ENCODE data around the gene SALL1.

DNA sequence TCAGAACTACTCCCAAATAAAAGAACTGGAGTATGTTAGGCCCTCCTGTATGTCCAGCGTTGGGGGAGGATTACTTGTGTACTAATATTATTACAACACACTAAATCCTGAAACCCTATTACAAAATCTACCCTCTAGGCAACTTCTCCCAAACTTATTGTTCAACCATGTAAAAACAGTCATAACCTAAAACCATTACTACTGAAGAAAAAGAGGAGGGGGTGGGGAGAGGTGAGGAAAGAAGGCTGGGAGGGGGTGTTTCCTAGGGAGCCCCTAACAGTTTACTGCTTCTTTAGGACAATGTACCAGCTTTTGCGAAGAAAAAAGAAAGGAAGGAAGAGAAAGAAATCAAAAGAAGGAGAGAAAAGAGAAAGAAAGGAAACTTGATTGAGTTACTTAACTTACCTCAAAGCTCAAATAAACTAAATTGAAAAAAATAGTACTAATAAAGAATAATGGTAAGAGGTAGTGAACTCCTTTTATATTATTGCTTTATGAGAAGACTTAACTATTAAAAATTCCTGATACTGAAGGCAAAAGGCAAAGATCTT lies 2.3 kb downstream of the SALL1 start:
- no peak for TF ChIP-seq CTCF (IDR thresholded peaks at IDR 0.05)
- TF ChIP-seq POLR2A (IDR thresholded peaks at IDR 0.05): no peak

Measured in adrenal gland (tissue), 5 donors.